ENCODE measurements around the gene ZNF512.
A peak's percentile ranks its signal among the peaks of the same experiment; 100 is the strongest.
"Not testable (repeated sequence)": the region's sequence is repeated elsewhere in the genome, so short reads cannot be mapped to it uniquely, and the experiment has no call there.

The ZNF512 gene

GRCh38 chr2:27628767-27629709 lies 46.2 kb downstream of the ZNF512 start, which contains the start of the genes CCDC121 and GPN1:
CCDC121 (minus strand) TSS chr2:27629012; CDS start chr2:27627799, 1,213 bp downstream.
GPN1 (plus strand) TSS chr2:27629050; CDS start chr2:27629059, 9 bp downstream.
- H3K27ac ChIP-seq: peak within 1 kb of the TSS; percentile 88
- TF ChIP-seq CTCF (conservative IDR thresholded peaks at IDR 0.05) (no peak), ZFX (IDR thresholded peaks at IDR 0.05) (no peak)

- not testable (repeated sequence) for H3K27ac ChIP-seq
Measured at GRCh38 chr2:27630257-27630656, 47.4 kb downstream of the ZNF512 start.

- TF ChIP-seq CTCF (conservative IDR thresholded peaks at IDR 0.05) (no peak), ZFX (IDR thresholded peaks at IDR 0.05) (no peak)
- H3K27ac ChIP-seq: no peak overlapping the region
Measured at GRCh38 chr2:27634291-27634690, 51.4 kb downstream of the ZNF512 start.

- no peak overlapping the region for H3K27ac ChIP-seq
- TF ChIP-seq CTCF (conservative IDR thresholded peaks at IDR 0.05) (no peak), ZFX (IDR thresholded peaks at IDR 0.05) (no peak)
Measured at GRCh38 chr2:27636766-27637165, 53.9 kb downstream of the ZNF512 start.

GRCh38 chr2:27638037-27638637 lies 55.3 kb downstream of the ZNF512 start:
- TF ChIP-seq CTCF (conservative IDR thresholded peaks at IDR 0.05): no peak
- no peak for TF ChIP-seq ZFX (IDR thresholded peaks at IDR 0.05)
- H3K27ac ChIP-seq: no peak overlapping the region

GRCh38 chr2:27638709-27639108 lies 55.9 kb downstream of the ZNF512 start:
- TF ChIP-seq ZFX (IDR thresholded peaks at IDR 0.05) (no peak), CTCF (conservative IDR thresholded peaks at IDR 0.05) (no peak)
- H3K27ac ChIP-seq: no peak overlapping the region

GRCh38 chr2:27640722-27641245 lies 57.9 kb downstream of the ZNF512 start:
- H3K27ac ChIP-seq: no peak overlapping the region
- no peak for TF ChIP-seq ZFX (IDR thresholded peaks at IDR 0.05)
- TF ChIP-seq CTCF (conservative IDR thresholded peaks at IDR 0.05): no peak

Measured in C4-2B (cell line).